NOMO-1 treated with DMSO at 0.1 percent for 48 hours (cell line): ENCODE data around the gene ALPG.
"Not testable (repeated sequence)": the region's sequence is repeated elsewhere in the genome, so short reads cannot be mapped to it uniquely, and the experiment has no call there.

Experiments used
- DNase-seq: peaks from one replicate; lab custom pipeline; 2025; ENCODE audit not compliant: unreplicated experiment; lab: John Stamatoyannopoulos, UW

ALPG gene

GRCh38 chr2:232394431-232394830 lies 12.2 kb upstream of the ALPG start:
- DNase-seq: not testable (repeated sequence)

GRCh38 chr2:232395586-232395985 lies 11.1 kb upstream of the ALPG start:
- peak; percentile 41 for DNase-seq

- DNase-seq: no peak
Measured at GRCh38 chr2:232396683-232397082, 10.0 kb upstream of the ALPG start.

- no peak for DNase-seq
Measured at GRCh38 chr2:232398293-232399034, 8.2 kb upstream of the ALPG start.

GRCh38 chr2:232400256-232401015 lies 6.2 kb upstream of the ALPG start:
- DNase-seq: no peak

- DNase-seq: no peak
Measured at GRCh38 chr2:232402518-232402917, 4.1 kb upstream of the ALPG start.

GRCh38 chr2:232405943-232406510 lies 617 bp upstream of the ALPG start:
- no peak for DNase-seq

GRCh38 chr2:232407428-232408150 lies 945 bp downstream of the ALPG start:
- DNase-seq: not testable (repeated sequence)

- DNase-seq: not testable (repeated sequence)
Measured at GRCh38 chr2:232408269-232408668, 1.6 kb downstream of the ALPG start.

- DNase-seq: not testable (repeated sequence)
Measured at GRCh38 chr2:232409617-232410016, 3.0 kb downstream of the ALPG start.

- DNase-seq: no peak
Measured at GRCh38 chr2:232410238-232410900, 3.7 kb downstream of the ALPG start.

- DNase-seq: no peak
Measured at GRCh38 chr2:232411901-232412629, 5.4 kb downstream of the ALPG start.

- no peak for DNase-seq
Measured at GRCh38 chr2:232412986-232413385, 6.3 kb downstream of the ALPG start.

GRCh38 chr2:232415138-232415690 lies 8.6 kb downstream of the ALPG start:
- no peak for DNase-seq

GRCh38 chr2:232415736-232416520 lies 9.3 kb downstream of the ALPG start:
- DNase-seq: no peak

- no peak for DNase-seq
Measured at GRCh38 chr2:232416521-232417470, 10.2 kb downstream of the ALPG start.

- no peak for DNase-seq
Measured at GRCh38 chr2:232417489-232417888, 10.8 kb downstream of the ALPG start.

GRCh38 chr2:232418056-232418455 lies 11.4 kb downstream of the ALPG start:
- DNase-seq: no peak
